ENCODE measurements around the gene ST3GAL2. TPM values are rescaled to one million over a fixed set of nuclear protein-coding genes. Genes with fewer than 3 reads are reported as not detected.

The ST3GAL2 gene
- total RNA-seq, 1 experiment from 2014 or later: 45.9 TPM

GRCh38 chr16:70437017-70437581, 1.8 kb downstream of the ST3GAL2 start:
- Histone ChIP-seq H2AK5ac (ENCODE audit: insufficient read length, low read length) (no peak overlapping the region), H3K27me3 (ENCODE audit: insufficient read depth, low read length) (no peaks in the 10 kb centered on the region), H2BK15ac (ENCODE audit: low read depth, low read length) (no peak overlapping the region), H3T11ph (ENCODE audit: low read length) (no peak overlapping the region), H4K91ac (ENCODE audit: insufficient read length, low read depth, low read length) (no peak overlapping the region), H4K8ac (replicated peaks; ENCODE audit: insufficient read length, low read depth, low read length) (no peak overlapping the region), H4K5ac (ENCODE audit: insufficient read length, low read depth, low read length) (no peak overlapping the region), H3K27ac (ENCODE audit: insufficient read length, low read depth, low read length) (no peak overlapping the region), H3K23me2 (ENCODE audit: insufficient read length, low read depth, low read length, poor library complexity, severe bottlenecking) (peaks cover 11% of the 10 kb centered on the region), H3K56ac (ENCODE audit: insufficient read length, low read depth, low read length) (no peak overlapping the region), H2BK20ac (ENCODE audit: low read depth, low read length, poor library complexity, severe bottlenecking) (no peak overlapping the region), H3K4me1 (ENCODE audit: insufficient read depth, low read length) (peaks cover 10% of the 10 kb centered on the region), H4K20me1 (ENCODE audit: control insufficient read depth, insufficient read depth, insufficient read length) (no peaks in the 10 kb centered on the region), H2BK12ac (ENCODE audit: insufficient read length, low read depth, low read length) (no peak overlapping the region), H3K4ac (ENCODE audit: low read depth, low read length) (no peak overlapping the region), H3K18ac (ENCODE audit: insufficient read length, low read depth, low read length) (no peak overlapping the region), H2BK120ac (ENCODE audit: low read depth, low read length, poor library complexity, severe bottlenecking) (no peak overlapping the region), H3K79me2 (ENCODE audit: insufficient read depth, low read length) (peaks cover 11% of the 10 kb centered on the region; the same call in 1 of the 2 replicates), H3K9me3 (ENCODE audit: control insufficient read depth, low read depth, low read length) (no peaks in the 10 kb centered on the region), H2BK5ac (ENCODE audit: insufficient read length, low read length) (no peak overlapping the region), H3K14ac (ENCODE audit: insufficient read depth, low read length) (no peak overlapping the region), H3K79me1 (ENCODE audit: insufficient read depth, low read depth, low read length, poor library complexity, severe bottlenecking) (no peaks in the 10 kb centered on the region), H2AFZ (ENCODE audit: low read length) (no peak overlapping the region), H3K4me2 (ENCODE audit: insufficient read depth, insufficient read length, low read length) (peak overlapping the region; percentile 91), H3K23ac (ENCODE audit: insufficient read length, low read depth, low read length) (no peak overlapping the region), H3K9ac (ENCODE audit: extremely low read depth, insufficient read length, low read length) (no peak overlapping the region)
- peak overlapping the region; percentile 94 to 96 for H3K4me3 Mint-ChIP-seq
- peak; percentile 86 for DNase-seq
- TF ChIP-seq, protein P1, sequence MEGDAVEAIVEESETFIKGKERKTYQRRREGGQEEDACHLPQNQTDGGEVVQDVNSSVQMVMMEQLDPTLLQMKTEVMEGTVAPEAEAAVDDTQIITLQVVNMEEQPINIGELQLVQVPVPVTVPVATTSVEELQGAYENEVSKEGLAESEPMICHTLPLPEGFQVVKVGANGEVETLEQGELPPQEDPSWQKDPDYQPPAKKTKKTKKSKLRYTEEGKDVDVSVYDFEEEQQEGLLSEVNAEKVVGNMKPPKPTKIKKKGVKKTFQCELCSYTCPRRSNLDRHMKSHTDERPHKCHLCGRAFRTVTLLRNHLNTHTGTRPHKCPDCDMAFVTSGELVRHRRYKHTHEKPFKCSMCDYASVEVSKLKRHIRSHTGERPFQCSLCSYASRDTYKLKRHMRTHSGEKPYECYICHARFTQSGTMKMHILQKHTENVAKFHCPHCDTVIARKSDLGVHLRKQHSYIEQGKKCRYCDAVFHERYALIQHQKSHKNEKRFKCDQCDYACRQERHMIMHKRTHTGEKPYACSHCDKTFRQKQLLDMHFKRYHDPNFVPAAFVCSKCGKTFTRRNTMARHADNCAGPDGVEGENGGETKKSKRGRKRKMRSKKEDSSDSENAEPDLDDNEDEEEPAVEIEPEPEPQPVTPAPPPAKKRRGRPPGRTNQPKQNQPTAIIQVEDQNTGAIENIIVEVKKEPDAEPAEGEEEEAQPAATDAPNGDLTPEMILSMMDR (conservative IDR thresholded peaks at IDR 0.05): no peak
- peaks cover 0 to 2% of the 10 kb centered on the region in 2 experiments; a peak in 1 of 5 replicates for H3K9me3 Mint-ChIP-seq
- peak overlapping the region; percentile 89 to 95 (median 90); a peak in 6 of 7 replicates for H3K27ac Mint-ChIP-seq
- no peaks in the 10 kb centered on the region; the same call in 1 of the 2 replicates for H3K27me3 Mint-ChIP-seq (ENCODE audit: low read depth)
- peaks cover 7 to 15% (median 8%) of the 10 kb centered on the region in 3 experiments; a peak in 5 of 7 replicates for H3K36me3 Mint-ChIP-seq (ENCODE audit: insufficient read depth in 1 of 3, low read depth in 3 of 3)
- WGBS (ENCODE audit: extremely low coverage, insufficient read length, low lambda C conversion rate): no CpG with 5 or more reads among the region's 5 CpGs
- H3K4me1 Mint-ChIP-seq: peaks cover 51 to 53% of the 10 kb centered on the region in 2 experiments
